ENCODE data around the gene TTC6. TPM values are rescaled to one million over a fixed set of nuclear protein-coding genes. Genes with fewer than 3 reads are reported as not detected.

Gene TTC6
- total RNA-seq, 4 donors from 2014 or later: 0.34 to 1.8 (median 0.73) TPM

DNA sequence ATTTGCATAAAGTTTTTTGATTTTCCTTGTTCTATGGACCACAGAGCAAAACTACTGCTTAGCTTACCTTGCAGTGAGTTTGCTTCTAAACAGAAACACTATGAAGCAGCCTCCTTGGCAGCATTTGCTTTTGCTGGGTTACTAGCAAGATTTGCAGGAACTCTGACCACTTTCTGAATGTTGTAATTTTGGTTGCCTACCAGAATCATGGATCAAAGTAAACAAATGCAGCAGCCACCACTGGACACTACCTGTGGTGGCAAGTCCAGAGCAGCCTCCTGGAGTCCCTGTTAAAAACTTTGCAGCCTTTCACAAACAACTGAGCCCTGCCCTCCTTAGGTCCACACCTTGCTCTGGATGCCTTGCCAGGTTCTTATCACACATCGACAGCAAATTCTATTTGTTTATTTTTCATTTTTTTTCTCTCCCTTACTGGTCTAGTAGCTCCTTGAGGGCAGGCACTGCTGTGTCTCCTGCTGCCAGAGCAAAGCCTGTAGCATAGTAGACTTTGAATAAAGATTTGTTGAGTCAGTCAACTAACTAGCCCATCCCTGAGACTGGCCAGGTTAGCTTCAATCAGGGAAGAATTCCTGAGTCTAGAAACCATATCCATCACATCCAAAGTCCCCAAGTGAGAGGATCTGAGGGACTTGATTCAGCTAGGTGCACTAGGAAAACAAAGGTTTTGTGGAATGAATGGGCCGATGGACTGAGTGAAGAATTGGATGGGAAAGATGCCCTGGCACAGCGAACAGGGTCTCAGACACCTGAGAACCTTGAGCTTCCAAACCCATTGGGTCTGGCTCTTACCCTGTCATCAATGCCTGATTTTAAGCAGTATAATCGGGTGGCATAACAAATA, 5.7 kb downstream of the TTC6 start:
- intact Hi-C loops (cut with DNase I; ENCODE audit: low total_unique reads): no loop called here
- DNase-seq (ENCODE audit: low spot score in 2 of 2): no peak
- TF ChIP-seq POLR2A (IDR thresholded peaks at IDR 0.05): no peak
- TF ChIP-seq, protein P1, sequence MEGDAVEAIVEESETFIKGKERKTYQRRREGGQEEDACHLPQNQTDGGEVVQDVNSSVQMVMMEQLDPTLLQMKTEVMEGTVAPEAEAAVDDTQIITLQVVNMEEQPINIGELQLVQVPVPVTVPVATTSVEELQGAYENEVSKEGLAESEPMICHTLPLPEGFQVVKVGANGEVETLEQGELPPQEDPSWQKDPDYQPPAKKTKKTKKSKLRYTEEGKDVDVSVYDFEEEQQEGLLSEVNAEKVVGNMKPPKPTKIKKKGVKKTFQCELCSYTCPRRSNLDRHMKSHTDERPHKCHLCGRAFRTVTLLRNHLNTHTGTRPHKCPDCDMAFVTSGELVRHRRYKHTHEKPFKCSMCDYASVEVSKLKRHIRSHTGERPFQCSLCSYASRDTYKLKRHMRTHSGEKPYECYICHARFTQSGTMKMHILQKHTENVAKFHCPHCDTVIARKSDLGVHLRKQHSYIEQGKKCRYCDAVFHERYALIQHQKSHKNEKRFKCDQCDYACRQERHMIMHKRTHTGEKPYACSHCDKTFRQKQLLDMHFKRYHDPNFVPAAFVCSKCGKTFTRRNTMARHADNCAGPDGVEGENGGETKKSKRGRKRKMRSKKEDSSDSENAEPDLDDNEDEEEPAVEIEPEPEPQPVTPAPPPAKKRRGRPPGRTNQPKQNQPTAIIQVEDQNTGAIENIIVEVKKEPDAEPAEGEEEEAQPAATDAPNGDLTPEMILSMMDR (IDR thresholded peaks at IDR 0.05): no peak

DNA sequence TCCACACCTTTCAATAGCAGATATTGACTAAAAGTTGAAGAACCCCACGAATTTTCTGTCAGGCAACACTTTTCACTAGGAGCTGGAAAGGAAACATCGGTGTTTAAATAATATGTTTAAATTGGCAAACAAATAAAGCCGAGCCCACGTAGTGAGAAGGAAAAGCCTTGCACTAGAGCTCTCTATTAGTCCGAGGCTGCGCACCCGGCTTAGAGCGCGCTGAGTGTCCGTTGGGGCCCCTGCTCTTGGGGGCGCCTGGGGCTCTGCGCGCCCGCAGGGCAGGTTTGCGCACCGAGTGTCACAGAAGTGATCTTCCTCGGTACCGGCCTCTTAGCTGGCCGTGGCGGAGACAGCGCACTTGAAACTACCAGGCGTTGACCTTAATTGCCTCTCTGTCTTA, 6.4 kb downstream of the TTC6 start:
- DNase-seq (ENCODE audit: low spot score in 2 of 2): no peak
- WGBS, 2 donors: 13% methylated on average over 22 of the region's 22 CpGs
- no peak overlapping the region for H3K4me3 ChIP-seq (ENCODE audit: low read depth, poor library complexity, severe bottlenecking)
- intact Hi-C loops (cut with DNase I; ENCODE audit: low total_unique reads): no loop called here
- TF ChIP-seq POLR2A (IDR thresholded peaks at IDR 0.05): no peak
- TF ChIP-seq, protein P1 (IDR thresholded peaks at IDR 0.05): no peak

More for the DNA sequence above, 5.7 kb downstream of the TTC6 start:
- 38 to 40% methylated on average over 4 of the region's 4 CpGs for WGBS, 2 donors
- no peak overlapping the region for H3K4me3 ChIP-seq (ENCODE audit: low read depth, poor library complexity, severe bottlenecking)

DNA sequence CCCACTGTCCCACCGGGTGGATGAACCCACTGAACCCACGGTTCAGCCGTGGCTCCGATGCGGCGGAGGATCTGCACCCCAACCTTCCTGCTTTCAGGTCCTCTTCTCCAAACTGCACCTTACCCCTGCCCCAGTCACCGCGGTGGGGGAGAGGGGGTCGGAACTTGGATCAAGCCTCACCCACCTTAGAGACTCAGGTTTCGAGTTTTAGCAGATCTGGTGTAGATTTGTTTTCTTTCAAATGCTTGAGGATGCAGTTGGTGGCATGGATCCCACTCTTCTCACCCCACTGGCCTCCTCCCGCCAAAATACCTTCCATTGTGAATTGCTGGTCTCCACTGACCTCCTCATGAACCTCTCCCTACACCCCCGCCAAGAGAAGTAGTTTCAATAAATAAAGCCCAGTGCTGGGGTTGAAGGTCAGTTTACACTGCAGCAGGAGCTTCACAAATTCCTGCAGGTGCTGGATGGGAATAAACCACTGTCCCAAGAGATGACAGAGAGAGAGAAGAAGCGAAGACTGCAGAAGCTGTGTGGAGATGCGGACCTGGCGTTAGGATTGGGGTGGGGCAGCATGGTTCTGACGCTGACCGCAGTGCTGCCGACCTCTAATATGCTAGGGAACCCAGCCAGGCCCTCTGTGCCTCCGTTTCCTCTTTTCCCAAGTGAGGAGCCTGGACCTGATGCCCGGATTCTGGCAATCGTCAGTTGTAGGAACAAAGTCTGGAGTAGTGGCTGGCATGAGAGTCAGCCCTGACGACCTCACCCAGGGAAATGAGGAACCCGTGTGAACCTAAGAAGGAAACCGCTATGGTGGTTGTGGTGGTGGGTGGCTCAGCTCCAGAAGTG, 7.4 kb downstream of the TTC6 start:
- no peak overlapping the region for H3K4me3 ChIP-seq (ENCODE audit: low read depth, poor library complexity, severe bottlenecking)
- WGBS, 2 donors: 13 to 27% methylated on average over 24 of the region's 24 CpGs
- DNase-seq (ENCODE audit: low spot score in 2 of 2): no peak
- intact Hi-C loops (cut with DNase I; ENCODE audit: low total_unique reads): no loop called here
- TF ChIP-seq POLR2A (IDR thresholded peaks at IDR 0.05): no peak
- TF ChIP-seq, protein P1 (IDR thresholded peaks at IDR 0.05): no peak

DNA sequence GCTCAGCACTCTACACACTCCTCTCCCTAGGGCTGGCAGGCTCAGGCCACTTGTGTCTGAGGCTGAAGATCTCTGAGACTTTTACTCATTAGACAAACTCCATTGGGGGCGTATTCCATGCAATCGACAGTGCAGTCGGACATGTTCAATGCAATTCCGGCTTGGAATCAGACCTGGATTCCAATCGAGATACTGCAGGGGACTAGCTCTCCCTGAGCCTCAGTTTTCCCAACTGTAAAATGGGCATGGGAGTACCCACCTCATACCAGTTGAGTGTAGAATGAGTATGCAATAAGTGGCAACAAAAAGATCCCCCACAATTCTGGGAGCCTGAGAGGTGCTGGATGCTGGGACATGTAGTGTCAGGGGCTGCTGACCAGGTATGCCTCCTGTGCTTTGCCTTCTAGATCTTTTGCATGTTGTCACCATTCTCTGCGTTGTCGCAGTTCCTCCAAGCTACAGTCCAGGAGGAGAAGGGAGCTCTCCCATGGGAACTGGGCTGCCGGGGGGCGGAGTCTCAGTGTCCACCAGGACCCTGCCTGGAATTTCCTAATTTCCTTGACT, 8.3 kb downstream of the TTC6 start:
- WGBS, 2 donors: 76 to 81% methylated on average over 8 to 9 of the region's 9 CpGs
- TF ChIP-seq POLR2A (IDR thresholded peaks at IDR 0.05): no peak
- TF ChIP-seq, protein P1 (IDR thresholded peaks at IDR 0.05): no peak
- intact Hi-C loops (cut with DNase I; ENCODE audit: low total_unique reads): no loop called here
- no peak for DNase-seq (ENCODE audit: low spot score in 2 of 2)
- no peak overlapping the region for H3K4me3 ChIP-seq (ENCODE audit: low read depth, poor library complexity, severe bottlenecking)

DNA sequence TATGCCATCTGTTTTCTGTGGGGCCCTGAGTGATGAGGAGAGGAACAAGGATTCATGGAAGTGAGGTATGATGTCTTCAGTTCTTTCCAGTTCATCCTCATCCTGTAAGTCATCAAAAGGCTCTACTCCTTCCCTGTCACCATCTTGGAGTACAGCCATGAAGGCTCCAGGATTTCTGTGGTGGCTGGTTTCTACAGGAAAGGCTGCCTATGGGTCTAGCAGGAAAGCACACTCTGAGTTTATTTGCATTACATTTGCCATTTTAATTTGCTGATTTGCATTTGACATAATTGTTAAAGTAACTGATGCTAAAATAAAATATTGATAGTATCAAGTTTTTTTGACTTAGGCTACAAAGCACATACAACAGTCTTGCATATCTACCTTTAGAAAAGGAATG, 11.2 kb downstream of the TTC6 start:
- H3K4me3 ChIP-seq (ENCODE audit: low read depth, poor library complexity, severe bottlenecking): no peak overlapping the region
- DNase-seq (ENCODE audit: low spot score in 2 of 2): no peak
- intact Hi-C loops (cut with DNase I; ENCODE audit: low total_unique reads): no loop called here
- TF ChIP-seq, protein P1 (IDR thresholded peaks at IDR 0.05): no peak
- TF ChIP-seq POLR2A (IDR thresholded peaks at IDR 0.05): no peak
